Adrenal gland (tissue), 12 donors: ENCODE measurements around the gene COL20A1. TPM values are rescaled to one million over a fixed set of nuclear protein-coding genes. Genes with fewer than 3 reads are reported as not detected.
"Not testable (repeated sequence)": the region's sequence is repeated elsewhere in the genome, so short reads cannot be mapped to it uniquely, and the experiment has no call there.

Experiments
- DNase-seq, 7 donors: peaks; one replicate each; pipeline ENCODE4 v3.0.0-alpha.2; 2019 to 2020
- H3K27ac ChIP-seq, 5 donors: fragments of 200-600 bp; sonication (generic) in 4 of 5; 1 replicate in 3 of 5; 2 replicates in 2 of 5; pipeline versions ENCODE4 v1.5.1 to v1.8.0; 2016 to 2020; ENCODE audit warnings: mild to moderate bottlenecking in 1 of 5
- H3K27me3 ChIP-seq: fragments of 200-600 bp; 2 replicates; pipeline ENCODE4 v1.8.0; 2021
- H3K36me3 ChIP-seq, 2 donors: fragments of 200-600 bp; replicated peaks in 1 of 2; 1 replicate in 1 of 2; 2 replicates in 1 of 2; pipeline versions ENCODE4 v1.5.1 to v1.8.0; 2018 to 2022
- H3K4me1 ChIP-seq, 2 donors: fragments of 200-600 bp; replicated peaks in 1 of 2; 1 replicate in 1 of 2; 2 replicates in 1 of 2; pipeline versions ENCODE4 v1.5.1 to v1.8.0; 2018 to 2021
- H3K4me3 ChIP-seq, 4 donors: fragments of 200-600 bp; sonication (generic) in 3 of 4; one replicate each; pipeline ENCODE4 v1.5.1; 2016 to 2018
- H3K9me3 ChIP-seq, 3 donors: fragments of 200-600 bp; sonication (generic) in 1 of 3; replicated peaks in 1 of 3; 1 replicate in 2 of 3; 2 replicates in 1 of 3; pipeline versions ENCODE4 v1.5.1 to v1.8.0; 2016 to 2021
- POLR2A ChIP-seq, 2 donors: fragments of 450-650 bp; IDR thresholded peaks; one replicate each; pipeline ENCODE4 v1.6.1; 2017; ENCODE audit warnings: antibody characterized with exemption in 2 of 2, mild to moderate bottlenecking in 2 of 2, moderate library complexity in 1 of 2
- WGBS, 4 donors: extraction: QIAGEN DNeasy Blood & Tissue Kit in 2 of 4; methylation state at CpG; one replicate each; pipeline versions ENCODE4 v1.1.5 to v1.1.7; 2013 to 2017; 5-methylcytosine and 5-hydroxymethylcytosine counted together
- intact Hi-C, 2 donors: fragments of 100-400 bp; cut with DNase I; formaldehyde crosslinking; loops; one replicate each; pipeline versions ENCODE4 v1.14.1 to v1.15.0; 2022 to 2023
- polyA plus RNA-seq, 3 donors: library from polyadenylated mRNA; stranded (reverse); fragments of 200-250 nt in 2 of 3; fragments of 350-450 nt in 1 of 3; fragmentation: Illumina TruSeq in 1 of 3; extraction: RNeasy Lipid Tissue Mini Kit (QIAGEN cat#74804) in 1 of 3; gene quantifications; one replicate each; pipeline ENCODE4 v1.2.3, GENCODE V29; 2013 to 2014
- total RNA-seq, 9 donors: library from RNA; depleted of rRNA in 4 of 9; stranded (reverse); fragments of >200 nt in 4 of 9; fragments of 120-200 nt in 1 of 9; fragmentation: NEBNext Ultra II Directional in 1 of 9; extraction: Animal tissue kit (Norgen Biotek cat#: 25700) in 1 of 9; gene quantifications; one replicate each; pipeline versions ENCODE4 v1.1.0 to v1.2.4, GENCODE V29; 2013 to 2023
- TF ChIP-seq, protein P1 (sequence below), 6 experiments: fragments of 450-650 bp in 4 of 6; fragments of 200-600 bp in 2 of 6; sonication (generic) in 1 of 6; IDR thresholded peaks; 1 replicate in 5 of 6; 2 replicates in 1 of 6; pipeline versions ENCODE4 v1.5.1 to v1.8.0; 2016 to 2021; ENCODE audit warnings: antibody characterized with exemption in 6 of 6, mild to moderate bottlenecking in 2 of 6, moderate library complexity in 1 of 6
- donor health status: healthy with polysubstance abuse.
- donor health status: Bipolar disorder and iron deficiency.
- donor health status: DM: yes; HTN: yes; CAD: no.
- donor health status: DM: no; HTN: no; CAD: no.
- donor health status: DM: no; HTN: no; CAD: no.
- donor health status: DM: yes; HTN: yes; CAD: no.

The COL20A1 gene
- total and polyA plus RNA-seq, 12 donors, result 0.09 to 0.97 (median 0.26) TPM; not detected in 6

DNA sequence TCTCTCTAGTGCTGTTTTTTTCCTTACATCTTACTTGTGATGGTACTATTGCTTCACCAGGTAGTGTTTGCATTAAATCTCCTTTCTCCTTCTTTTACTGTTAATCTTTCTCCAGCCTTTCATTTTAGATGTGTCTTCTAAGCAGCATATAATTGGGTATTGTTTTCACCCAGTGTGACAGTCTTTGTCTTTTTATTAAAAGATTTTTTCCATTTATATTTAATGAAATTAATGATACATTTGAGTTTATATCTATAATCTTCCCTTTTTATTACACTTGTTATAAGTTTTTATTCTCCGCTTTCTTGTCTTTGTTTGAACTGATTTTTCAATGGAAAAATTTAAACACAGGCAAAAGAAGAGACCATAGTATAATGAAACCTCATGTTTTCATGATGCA is 8.7 kb downstream of the COL20A1 start:
- no peaks in the 10 kb centered on the region for H3K9me3 ChIP-seq
- no peak overlapping the region for H3K27ac ChIP-seq
- no peaks in the 10 kb centered on the region for H3K36me3 ChIP-seq
- 87 to 100% (median 98%) methylated on average over 1 of the region's 1 CpG for WGBS, 4 donors
- H3K4me3 ChIP-seq, result no peak overlapping the region
- TF ChIP-seq, protein P1, sequence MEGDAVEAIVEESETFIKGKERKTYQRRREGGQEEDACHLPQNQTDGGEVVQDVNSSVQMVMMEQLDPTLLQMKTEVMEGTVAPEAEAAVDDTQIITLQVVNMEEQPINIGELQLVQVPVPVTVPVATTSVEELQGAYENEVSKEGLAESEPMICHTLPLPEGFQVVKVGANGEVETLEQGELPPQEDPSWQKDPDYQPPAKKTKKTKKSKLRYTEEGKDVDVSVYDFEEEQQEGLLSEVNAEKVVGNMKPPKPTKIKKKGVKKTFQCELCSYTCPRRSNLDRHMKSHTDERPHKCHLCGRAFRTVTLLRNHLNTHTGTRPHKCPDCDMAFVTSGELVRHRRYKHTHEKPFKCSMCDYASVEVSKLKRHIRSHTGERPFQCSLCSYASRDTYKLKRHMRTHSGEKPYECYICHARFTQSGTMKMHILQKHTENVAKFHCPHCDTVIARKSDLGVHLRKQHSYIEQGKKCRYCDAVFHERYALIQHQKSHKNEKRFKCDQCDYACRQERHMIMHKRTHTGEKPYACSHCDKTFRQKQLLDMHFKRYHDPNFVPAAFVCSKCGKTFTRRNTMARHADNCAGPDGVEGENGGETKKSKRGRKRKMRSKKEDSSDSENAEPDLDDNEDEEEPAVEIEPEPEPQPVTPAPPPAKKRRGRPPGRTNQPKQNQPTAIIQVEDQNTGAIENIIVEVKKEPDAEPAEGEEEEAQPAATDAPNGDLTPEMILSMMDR (IDR thresholded peaks at IDR 0.05), result no peak
- TF ChIP-seq POLR2A (IDR thresholded peaks at IDR 0.05), result no peak
- peaks cover 32% of the 10 kb centered on the region for H3K27me3 ChIP-seq
- intact Hi-C loops, result no loop called here
- H3K4me1 ChIP-seq, result no peaks in the 10 kb centered on the region
- no peak for DNase-seq

DNA sequence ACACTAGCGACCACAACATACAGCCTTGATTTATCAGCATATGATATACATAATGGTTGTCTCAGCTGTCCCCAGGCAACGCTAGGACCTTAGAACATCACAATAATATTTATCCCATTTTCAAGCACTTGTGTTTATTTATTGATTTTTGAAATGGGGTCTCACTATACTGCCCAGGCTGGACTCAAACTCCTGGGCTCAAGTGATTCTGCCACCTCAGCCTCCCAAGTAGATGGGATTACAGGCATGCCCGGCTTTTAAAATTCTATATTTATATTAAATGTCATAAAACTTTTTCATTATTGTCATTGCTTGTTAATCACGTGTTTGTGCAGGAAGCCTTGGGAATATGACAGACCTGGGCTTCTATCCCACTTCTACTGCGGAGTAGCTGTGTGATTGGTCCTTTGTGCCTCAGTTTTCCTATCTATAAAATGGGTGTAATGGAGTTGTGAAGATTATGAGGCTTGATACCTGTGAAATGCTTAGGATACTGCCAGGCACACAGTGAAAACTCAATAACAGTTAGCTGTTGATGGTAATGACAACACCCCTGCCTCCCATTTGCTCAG is 10.2 kb downstream of the COL20A1 start:
- DNase-seq, result no peak
- Histone ChIP-seq H3K4me1 (no peaks in the 10 kb centered on the region), H3K27me3 (peaks cover 32% of the 10 kb centered on the region), H3K36me3 (no peaks in the 10 kb centered on the region), H3K27ac (no peak overlapping the region), H3K4me3 (no peak overlapping the region), H3K9me3 (no peaks in the 10 kb centered on the region)
- intact Hi-C loops, result no loop called here
- TF ChIP-seq, protein P1 (IDR thresholded peaks at IDR 0.05), result no peak
- TF ChIP-seq POLR2A (IDR thresholded peaks at IDR 0.05), result no peak
- WGBS, 4 donors, result 62 to 72% (median 65%) methylated on average over 5 of the region's 5 CpGs

DNA sequence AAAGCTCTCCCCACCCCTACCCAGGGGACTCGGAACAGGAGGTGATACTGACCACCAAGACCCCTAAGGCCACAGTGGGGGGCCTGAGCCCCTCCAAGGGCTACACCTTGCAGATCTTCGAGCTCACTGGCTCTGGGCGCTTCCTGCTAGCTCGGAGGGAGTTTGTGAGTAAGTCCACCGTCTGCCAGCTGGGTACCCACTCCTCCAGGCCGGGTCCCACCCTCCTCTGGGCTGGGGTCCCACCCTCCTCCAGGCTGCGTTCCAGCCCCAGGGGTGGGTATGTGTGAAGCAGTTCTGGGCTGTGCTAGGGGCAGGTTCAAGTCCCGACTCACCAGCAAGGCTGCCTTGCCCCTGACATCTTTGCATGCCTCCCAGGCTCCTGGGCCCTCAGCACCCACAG is 12.4 kb downstream of the COL20A1 start:
- Histone ChIP-seq H3K27ac (no peak overlapping the region), H3K4me3 (no peak overlapping the region), H3K4me1 (no peaks in the 10 kb centered on the region), H3K27me3 (peaks cover 36% of the 10 kb centered on the region), H3K9me3 (no peaks in the 10 kb centered on the region), H3K36me3 (no peaks in the 10 kb centered on the region)
- intact Hi-C loops, result no loop called here
- WGBS, 4 donors, result 42 to 64% (median 47%) methylated on average over 3 to 8 of the region's 8 CpGs; no CpG with 5 or more reads in 1 of the 4 donors
- DNase-seq, result no peak
- TF ChIP-seq POLR2A (IDR thresholded peaks at IDR 0.05), result no peak
- TF ChIP-seq, protein P1 (IDR thresholded peaks at IDR 0.05), result no peak

DNA sequence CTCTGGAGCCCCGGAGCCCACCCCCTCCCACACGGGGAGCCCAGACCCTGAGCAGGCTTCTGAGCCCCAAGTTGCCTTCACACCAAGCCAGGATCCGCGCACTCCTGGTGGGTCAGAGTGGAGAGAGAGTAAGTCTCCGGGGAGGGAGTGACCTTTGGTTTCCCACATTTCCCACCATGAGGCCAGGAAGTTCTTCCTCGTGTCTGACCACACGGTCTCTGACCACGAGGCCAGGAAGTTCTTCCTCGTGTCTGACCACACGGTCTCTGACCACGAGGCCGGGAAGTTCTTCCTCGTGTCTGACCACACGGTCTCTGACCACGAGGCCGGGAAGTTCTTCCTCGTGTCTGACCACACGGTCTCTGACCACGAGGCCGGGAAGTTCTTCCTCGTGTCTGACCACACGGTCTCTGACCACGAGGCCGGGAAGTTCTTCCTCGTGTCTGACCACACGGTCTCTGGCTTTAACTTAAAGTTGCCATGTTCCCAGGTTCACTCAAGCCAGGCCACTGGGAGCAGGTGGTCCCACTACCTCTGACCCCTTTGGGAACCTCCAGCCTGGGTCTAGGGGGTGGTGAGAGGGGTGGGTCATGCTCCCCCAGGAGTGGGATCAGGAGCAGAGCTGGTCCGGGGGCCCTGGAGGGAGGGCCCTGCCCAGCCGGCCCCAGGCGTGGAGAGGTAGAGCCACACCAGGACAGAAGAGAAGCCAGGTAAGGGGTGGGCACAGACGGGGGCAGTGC is 13.1 kb downstream of the COL20A1 start:
- DNase-seq, H3K9me3 ChIP-seq, H3K4me3 ChIP-seq, H3K36me3 ChIP-seq, intact Hi-C loops, H3K27ac ChIP-seq, H3K4me1 ChIP-seq: not testable (repeated sequence)
- peaks cover 36% of the 10 kb centered on the region for H3K27me3 ChIP-seq
- 44 to 69% (median 60%) methylated on average over 1 to 23 of the region's 30 CpGs for WGBS, 4 donors
